Esophagus muscularis mucosa (tissue), 3 donors: ENCODE data around the gene RRP15.

Experiments used
- POLR2A ChIP-seq: fragments of 450-650 bp; IDR thresholded peaks from one replicate; pipeline ENCODE4 v1.6.1; 2017; ENCODE audit warnings: antibody characterized with exemption, moderate library complexity, mild to moderate bottlenecking, low read depth
- POLR2AphosphoS5 ChIP-seq, 2 donors: sonication (generic); formaldehyde crosslinking; IDR thresholded peaks; one replicate each; pipeline ENCODE4 v1.6.1; 2017; ENCODE audit warnings: antibody characterized with exemption in 2 of 2
- TF ChIP-seq, protein P1 (sequence below), 3 experiments: fragments of 200-600 bp in 2 of 3; fragments of 450-650 bp in 1 of 3; sonication (generic) in 2 of 3; IDR thresholded peaks; one replicate each; pipeline ENCODE4 v1.5.1; 2017 to 2019; ENCODE audit warnings: antibody characterized with exemption in 3 of 3, mild to moderate bottlenecking in 2 of 3, moderate library complexity in 1 of 3

GRCh38 chr1:218317061-218317460 lies 32.0 kb downstream of the RRP15 start:
- TF ChIP-seq POLR2A (no peak), POLR2AphosphoS5 (IDR thresholded peaks at IDR 0.05) (no peak)
- TF ChIP-seq, protein P1, sequence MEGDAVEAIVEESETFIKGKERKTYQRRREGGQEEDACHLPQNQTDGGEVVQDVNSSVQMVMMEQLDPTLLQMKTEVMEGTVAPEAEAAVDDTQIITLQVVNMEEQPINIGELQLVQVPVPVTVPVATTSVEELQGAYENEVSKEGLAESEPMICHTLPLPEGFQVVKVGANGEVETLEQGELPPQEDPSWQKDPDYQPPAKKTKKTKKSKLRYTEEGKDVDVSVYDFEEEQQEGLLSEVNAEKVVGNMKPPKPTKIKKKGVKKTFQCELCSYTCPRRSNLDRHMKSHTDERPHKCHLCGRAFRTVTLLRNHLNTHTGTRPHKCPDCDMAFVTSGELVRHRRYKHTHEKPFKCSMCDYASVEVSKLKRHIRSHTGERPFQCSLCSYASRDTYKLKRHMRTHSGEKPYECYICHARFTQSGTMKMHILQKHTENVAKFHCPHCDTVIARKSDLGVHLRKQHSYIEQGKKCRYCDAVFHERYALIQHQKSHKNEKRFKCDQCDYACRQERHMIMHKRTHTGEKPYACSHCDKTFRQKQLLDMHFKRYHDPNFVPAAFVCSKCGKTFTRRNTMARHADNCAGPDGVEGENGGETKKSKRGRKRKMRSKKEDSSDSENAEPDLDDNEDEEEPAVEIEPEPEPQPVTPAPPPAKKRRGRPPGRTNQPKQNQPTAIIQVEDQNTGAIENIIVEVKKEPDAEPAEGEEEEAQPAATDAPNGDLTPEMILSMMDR (IDR thresholded peaks at IDR 0.05), result no peak
